ENCODE data around the gene PREX1.

Gene PREX1

GRCh38 chr20:48621376-48622078 is 206.3 kb downstream of the PREX1 start:
- Histone ChIP-seq H3K4me1 (ENCODE audit: insufficient read depth, low read length) (no peaks in the 10 kb centered on the region; the same call in 1 of the 2 replicates), H3K9ac (ENCODE audit: low read depth, low read length) (no peak overlapping the region), H3K9me3 (ENCODE audit: control insufficient read depth, insufficient read depth, low read length) (no peaks in the 10 kb centered on the region), H3K36me3 (ENCODE audit: insufficient read depth, low read length) (no peaks in the 10 kb centered on the region)

GRCh38 chr20:48620507-48621375 is 207.1 kb downstream of the PREX1 start:
- Histone ChIP-seq H3K9ac (ENCODE audit: low read depth, low read length) (peak overlapping the region; percentile 32; the same call in 1 of the 2 replicates), H3K9me3 (ENCODE audit: control insufficient read depth, insufficient read depth, low read length) (no peaks in the 10 kb centered on the region), H3K36me3 (ENCODE audit: insufficient read depth, low read length) (no peaks in the 10 kb centered on the region), H3K4me1 (ENCODE audit: insufficient read depth, low read length) (no peaks in the 10 kb centered on the region; the same call in 1 of the 2 replicates)

- no peaks in the 10 kb centered on the region for H3K9me3 ChIP-seq (ENCODE audit: control insufficient read depth, insufficient read depth, low read length)
- no peaks in the 10 kb centered on the region for H3K36me3 ChIP-seq (ENCODE audit: insufficient read depth, low read length)
- no peak overlapping the region for H3K9ac ChIP-seq (ENCODE audit: low read depth, low read length)
- H3K4me1 ChIP-seq (ENCODE audit: insufficient read depth, low read length), result no peaks in the 10 kb centered on the region; the same call in 1 of the 2 replicates
These were observed 207.7 kb downstream of the PREX1 start for GRCh38 chr20:48620154-48620506.

GRCh38 chr20:48619126-48620101 is 208.4 kb downstream of the PREX1 start:
- H3K4me1 ChIP-seq (ENCODE audit: insufficient read depth, low read length), result no peaks in the 10 kb centered on the region; the same call in 1 of the 2 replicates
- no peak overlapping the region for H3K9ac ChIP-seq (ENCODE audit: low read depth, low read length)
- H3K36me3 ChIP-seq (ENCODE audit: insufficient read depth, low read length), result no peaks in the 10 kb centered on the region
- no peaks in the 10 kb centered on the region for H3K9me3 ChIP-seq (ENCODE audit: control insufficient read depth, insufficient read depth, low read length)

- H3K9me3 ChIP-seq (ENCODE audit: control insufficient read depth, insufficient read depth, low read length), result no peaks in the 10 kb centered on the region
- H3K9ac ChIP-seq (ENCODE audit: low read depth, low read length), result no peak overlapping the region
- H3K4me1 ChIP-seq (ENCODE audit: insufficient read depth, low read length), result no peaks in the 10 kb centered on the region; the same call in 1 of the 2 replicates
- no peaks in the 10 kb centered on the region for H3K36me3 ChIP-seq (ENCODE audit: insufficient read depth, low read length)
These were observed 209.2 kb downstream of the PREX1 start for GRCh38 chr20:48618631-48619030.

GRCh38 chr20:48618052-48618451 is 209.7 kb downstream of the PREX1 start:
- H3K36me3 ChIP-seq (ENCODE audit: insufficient read depth, low read length), result no peaks in the 10 kb centered on the region
- H3K9me3 ChIP-seq (ENCODE audit: control insufficient read depth, insufficient read depth, low read length), result no peaks in the 10 kb centered on the region
- H3K4me1 ChIP-seq (ENCODE audit: insufficient read depth, low read length), result no peaks in the 10 kb centered on the region; the same call in 1 of the 2 replicates
- H3K9ac ChIP-seq (ENCODE audit: low read depth, low read length), result no peak overlapping the region

- no peaks in the 10 kb centered on the region for H3K9me3 ChIP-seq (ENCODE audit: control insufficient read depth, insufficient read depth, low read length)
- H3K36me3 ChIP-seq (ENCODE audit: insufficient read depth, low read length), result no peaks in the 10 kb centered on the region
- no peaks in the 10 kb centered on the region; the same call in 1 of the 2 replicates for H3K4me1 ChIP-seq (ENCODE audit: insufficient read depth, low read length)
- H3K9ac ChIP-seq (ENCODE audit: low read depth, low read length), result no peak overlapping the region
These were observed 210.3 kb downstream of the PREX1 start for GRCh38 chr20:48617481-48617880.

- Histone ChIP-seq H3K9me3 (ENCODE audit: control insufficient read depth, insufficient read depth, low read length) (no peaks in the 10 kb centered on the region), H3K4me1 (ENCODE audit: insufficient read depth, low read length) (no peaks in the 10 kb centered on the region; the same call in 1 of the 2 replicates), H3K9ac (ENCODE audit: low read depth, low read length) (no peak overlapping the region), H3K36me3 (ENCODE audit: insufficient read depth, low read length) (no peaks in the 10 kb centered on the region)
These were observed 211.3 kb downstream of the PREX1 start for GRCh38 chr20:48616481-48616880.

GRCh38 chr20:48615871-48616270 is 211.9 kb downstream of the PREX1 start:
- H3K36me3 ChIP-seq (ENCODE audit: insufficient read depth, low read length), result no peaks in the 10 kb centered on the region
- no peaks in the 10 kb centered on the region for H3K9me3 ChIP-seq (ENCODE audit: control insufficient read depth, insufficient read depth, low read length)
- H3K4me1 ChIP-seq (ENCODE audit: insufficient read depth, low read length), result no peaks in the 10 kb centered on the region; the same call in 1 of the 2 replicates
- no peak overlapping the region for H3K9ac ChIP-seq (ENCODE audit: low read depth, low read length)

GRCh38 chr20:48614593-48615274 is 213.1 kb downstream of the PREX1 start:
- no peaks in the 10 kb centered on the region for H3K9me3 ChIP-seq (ENCODE audit: control insufficient read depth, insufficient read depth, low read length)
- H3K9ac ChIP-seq (ENCODE audit: low read depth, low read length), result no peak overlapping the region
- no peaks in the 10 kb centered on the region for H3K36me3 ChIP-seq (ENCODE audit: insufficient read depth, low read length)

GRCh38 chr20:48613926-48614325 is 213.9 kb downstream of the PREX1 start:
- Histone ChIP-seq H3K36me3 (ENCODE audit: insufficient read depth, low read length) (no peaks in the 10 kb centered on the region), H3K9me3 (ENCODE audit: control insufficient read depth, insufficient read depth, low read length) (no peaks in the 10 kb centered on the region), H3K4me1 (ENCODE audit: insufficient read depth, low read length) (no peaks in the 10 kb centered on the region), H3K9ac (ENCODE audit: low read depth, low read length) (no peak overlapping the region)

More at GRCh38 chr20:48614593-48615274, 213.1 kb downstream of the PREX1 start:
- H3K4me1 ChIP-seq (ENCODE audit: insufficient read depth, low read length), result no peaks in the 10 kb centered on the region; the same call in 1 of the 2 replicates

GRCh38 chr20:48612335-48612734 is 215.5 kb downstream of the PREX1 start:
- no peaks in the 10 kb centered on the region for H3K36me3 ChIP-seq (ENCODE audit: insufficient read depth, low read length)
- H3K4me1 ChIP-seq (ENCODE audit: insufficient read depth, low read length), result no peaks in the 10 kb centered on the region; the same call in 1 of the 2 replicates
- H3K9ac ChIP-seq (ENCODE audit: low read depth, low read length), result no peak overlapping the region
- no peaks in the 10 kb centered on the region for H3K9me3 ChIP-seq (ENCODE audit: control insufficient read depth, insufficient read depth, low read length)

GRCh38 chr20:48610996-48611395 is 216.8 kb downstream of the PREX1 start:
- no peaks in the 10 kb centered on the region for H3K9me3 ChIP-seq (ENCODE audit: control insufficient read depth, insufficient read depth, low read length)
- no peaks in the 10 kb centered on the region for H3K36me3 ChIP-seq (ENCODE audit: insufficient read depth, low read length)
- H3K9ac ChIP-seq (ENCODE audit: low read depth, low read length), result no peak overlapping the region
- H3K4me1 ChIP-seq (ENCODE audit: insufficient read depth, low read length), result no peaks in the 10 kb centered on the region; the same call in 1 of the 2 replicates
